NCI-H510A (cell line): Measurements from ENCODE around the gene TNFRSF4.

Source experiments
- DNase-seq: peaks from one replicate; lab custom pipeline; 2025; lab: John Stamatoyannopoulos, UW

The TNFRSF4 gene

DNA sequence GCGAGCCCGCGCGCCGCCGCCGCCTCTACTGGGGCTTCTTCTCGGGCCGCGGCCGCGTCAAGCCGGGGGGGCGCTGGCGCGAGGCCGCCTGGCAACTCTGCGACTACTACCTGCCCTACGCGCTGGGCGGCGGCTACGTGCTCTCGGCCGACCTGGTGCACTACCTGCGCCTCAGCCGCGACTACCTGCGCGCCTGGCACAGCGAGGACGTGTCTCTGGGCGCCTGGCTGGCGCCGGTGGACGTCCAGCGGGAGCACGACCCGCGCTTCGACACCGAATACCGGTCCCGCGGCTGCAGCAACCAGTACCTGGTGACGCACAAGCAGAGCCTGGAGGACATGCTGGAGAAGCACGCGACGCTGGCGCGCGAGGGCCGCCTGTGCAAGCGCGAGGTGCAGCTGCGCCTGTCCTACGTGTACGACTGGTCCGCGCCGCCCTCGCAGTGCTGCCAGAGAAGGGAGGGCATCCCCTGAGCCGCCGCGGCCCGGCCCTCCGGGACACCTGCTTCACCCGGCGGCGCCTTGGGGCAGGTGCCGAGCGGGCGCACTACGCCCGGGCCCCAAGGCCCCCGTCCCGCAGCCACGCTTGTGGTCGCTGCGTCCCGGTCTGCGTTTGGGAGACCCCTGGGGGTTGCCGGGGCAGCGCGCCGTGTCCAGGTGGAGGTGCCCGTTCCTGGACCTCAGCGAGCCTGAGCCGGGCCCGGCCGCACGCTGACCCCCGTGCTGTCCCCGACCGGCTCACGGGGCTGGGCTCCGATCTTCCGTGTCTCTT, 19.0 kb upstream of the TNFRSF4 start:
- DNase-seq = no peak

DNA sequence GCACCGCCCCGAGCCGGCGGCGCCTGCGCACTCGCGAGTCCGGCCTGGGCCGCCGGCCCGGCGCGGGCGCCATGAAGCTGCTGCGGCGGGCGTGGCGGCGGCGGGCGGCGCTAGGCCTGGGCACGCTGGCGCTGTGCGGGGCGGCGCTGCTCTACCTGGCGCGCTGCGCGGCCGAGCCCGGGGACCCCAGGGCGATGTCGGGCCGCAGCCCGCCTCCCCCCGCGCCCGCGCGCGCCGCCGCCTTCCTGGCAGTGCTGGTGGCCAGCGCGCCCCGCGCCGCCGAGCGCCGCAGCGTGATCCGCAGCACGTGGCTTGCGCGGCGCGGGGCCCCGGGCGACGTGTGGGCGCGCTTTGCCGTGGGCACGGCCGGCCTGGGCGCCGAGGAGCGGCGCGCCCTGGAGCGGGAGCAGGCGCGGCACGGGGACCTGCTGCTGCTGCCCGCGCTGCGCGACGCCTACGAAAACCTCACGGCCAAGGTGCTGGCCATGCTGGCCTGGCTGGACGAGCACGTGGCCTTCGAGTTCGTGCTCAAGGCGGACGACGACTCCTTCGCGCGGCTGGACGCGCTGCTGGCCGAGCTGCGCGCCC, 18.3 kb upstream of the TNFRSF4 start, which contains the start of gene B3GALT6:
B3GALT6 (plus strand) TSS at position 30 of the 588 bp plus-strand sequence; CDS start at position 72, 42 bp downstream.
- no peak for DNase-seq

DNA sequence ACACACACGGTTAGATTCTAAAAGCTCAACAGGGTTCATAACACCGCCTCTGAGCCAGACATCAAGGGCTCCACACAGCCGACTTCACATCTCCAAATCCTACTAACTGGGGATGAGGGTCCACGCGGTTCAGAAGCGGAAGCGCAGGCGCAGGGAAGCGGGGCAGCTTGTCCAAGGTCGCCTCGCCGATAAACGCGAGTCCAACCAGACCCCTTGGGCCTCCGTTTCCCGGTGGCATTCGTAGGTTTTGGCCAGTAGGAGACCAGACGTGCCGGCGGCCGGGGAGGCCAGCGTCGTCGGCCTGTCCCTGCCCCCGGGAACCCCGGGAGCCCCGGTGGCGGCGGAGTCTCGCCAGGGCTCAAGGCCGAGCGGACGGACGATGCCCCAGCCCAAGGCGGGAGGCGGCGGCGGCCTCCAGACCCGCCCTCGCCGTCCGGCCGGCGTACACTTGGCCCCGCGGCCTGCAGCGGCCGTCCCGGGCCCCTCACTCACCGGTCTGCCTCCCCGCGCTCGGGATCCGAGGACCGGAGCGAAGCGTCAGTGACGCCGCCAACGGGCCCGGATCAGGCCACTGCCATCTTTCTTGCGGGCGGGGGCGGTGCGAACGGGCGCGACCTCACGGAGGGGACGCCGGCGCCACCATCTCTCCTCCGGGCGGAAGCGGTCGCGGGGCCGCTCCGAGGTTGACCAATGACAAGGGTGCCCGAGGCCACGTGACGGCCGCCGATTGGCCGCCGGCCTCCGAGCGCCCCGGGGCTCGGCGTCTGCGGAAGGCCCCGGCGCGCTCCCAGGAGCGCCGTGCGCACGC, 17.7 kb upstream of the TNFRSF4 start, which contains the start of gene SDF4:
SDF4 (minus strand) TSS at position 602 of the 808 bp plus-strand sequence. CDS start 3,229 bp downstream, outside the sequence.
- peak; percentile 100 for DNase-seq

DNA sequence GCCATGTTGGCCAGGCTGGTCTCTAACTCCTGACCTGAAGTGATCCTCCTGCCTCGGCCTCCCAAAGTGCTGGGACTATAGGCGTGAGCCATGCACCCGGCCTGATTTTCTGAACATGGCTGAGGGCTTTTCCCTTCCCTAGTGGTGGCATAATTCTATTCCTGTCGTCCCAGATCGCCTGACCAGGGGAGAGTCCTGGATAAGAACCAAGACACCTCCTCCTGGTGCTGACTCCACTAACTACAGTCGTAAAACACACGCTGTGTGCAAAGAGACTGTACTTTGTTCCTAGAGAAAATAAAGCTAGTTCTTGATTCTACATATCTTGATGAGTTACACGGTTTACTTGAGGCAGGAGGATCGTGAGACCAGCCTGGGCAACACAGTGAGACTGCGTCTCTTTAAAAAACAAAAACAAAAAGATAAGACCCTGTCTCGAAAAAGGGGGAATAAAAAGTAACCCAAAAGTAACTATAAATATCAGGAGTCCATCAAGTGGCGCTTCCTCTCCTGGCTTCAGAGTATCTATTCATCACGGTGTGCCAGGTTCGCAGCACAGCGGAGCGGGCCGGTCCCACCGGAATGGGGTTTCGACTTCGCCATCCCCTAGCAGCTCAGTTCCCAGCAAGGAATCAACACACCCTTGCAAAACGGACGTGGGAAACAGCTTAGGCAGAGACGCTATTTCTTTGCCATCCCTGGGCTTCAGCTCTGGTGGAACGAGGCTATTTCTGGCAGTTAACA, 16.9 kb upstream of the TNFRSF4 start:
- peak; percentile 71 for DNase-seq

DNA sequence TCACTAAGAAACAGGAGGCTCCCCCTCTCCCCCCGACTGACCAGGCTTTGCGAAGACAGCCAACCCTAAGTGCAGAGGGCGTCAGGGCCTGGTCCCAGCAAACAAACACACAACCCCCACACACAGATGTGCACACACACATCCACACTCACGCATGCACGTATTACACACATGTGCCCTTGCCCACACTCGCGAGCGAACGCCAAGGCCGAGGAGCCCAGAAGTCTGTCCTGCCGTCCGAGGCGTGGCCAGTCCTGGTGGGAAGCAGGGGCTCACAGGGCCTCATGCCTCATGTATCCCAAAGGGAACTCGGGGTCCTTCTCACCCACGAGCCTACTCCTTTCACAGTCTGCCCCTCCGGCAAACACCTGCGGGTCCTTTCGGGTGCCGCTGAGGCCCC, 15.8 kb upstream of the TNFRSF4 start:
- no peak for DNase-seq

DNA sequence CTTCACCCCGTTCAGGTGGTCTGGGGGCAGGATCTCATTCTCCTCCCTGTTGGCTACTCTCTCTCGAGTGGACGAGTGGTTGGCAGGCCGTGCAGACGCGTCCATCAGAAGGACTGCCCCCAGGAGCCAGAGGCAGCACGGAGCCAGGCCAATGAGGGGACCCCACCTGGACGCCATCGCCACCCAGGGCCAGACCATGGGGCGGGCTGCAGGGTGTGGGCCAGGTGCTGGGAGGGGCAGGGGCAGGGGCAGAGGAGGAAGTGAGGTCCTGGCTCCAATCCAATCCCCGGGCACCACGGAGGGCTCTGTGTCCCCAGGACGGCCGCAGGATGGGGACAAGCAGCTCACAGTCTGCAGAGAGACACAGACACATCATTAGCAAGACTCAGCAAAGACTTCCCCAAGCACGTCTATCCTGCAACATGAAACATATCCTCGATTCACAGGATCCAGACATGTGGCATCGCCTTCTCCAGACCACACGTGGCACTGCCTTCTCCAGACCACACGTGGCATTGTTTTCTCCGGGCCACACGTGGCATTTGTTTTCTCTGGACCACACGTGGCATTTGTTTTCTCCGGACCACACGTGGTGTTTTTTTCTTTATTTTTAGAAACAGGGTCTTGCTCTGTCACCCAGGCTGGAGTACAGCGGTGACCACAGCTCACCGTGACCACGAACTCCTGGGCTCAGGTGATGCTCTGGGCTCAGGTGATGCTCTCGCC, 14.8 kb upstream of the TNFRSF4 start:
- DNase-seq = no peak

DNA sequence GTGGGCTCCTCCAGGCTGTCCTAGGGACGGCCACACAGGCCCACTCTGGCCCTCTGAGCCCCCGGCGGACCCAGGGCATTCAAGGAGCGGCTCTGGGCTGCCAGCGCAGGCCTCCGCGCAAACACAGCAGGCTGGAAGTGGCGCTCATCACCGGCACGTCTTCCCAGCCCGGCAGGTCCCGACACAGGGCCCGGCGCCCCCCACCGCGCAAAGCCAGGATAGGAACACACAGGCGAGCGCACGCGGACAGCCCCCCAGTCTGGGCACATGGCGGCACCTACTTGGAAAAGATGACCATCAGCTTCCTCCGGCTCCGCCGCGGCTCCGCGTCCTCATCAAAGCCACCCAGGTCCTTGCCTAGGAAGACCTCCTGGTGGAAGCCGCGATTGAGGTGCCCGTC, 14.2 kb upstream of the TNFRSF4 start:
- DNase-seq = no peak

DNA sequence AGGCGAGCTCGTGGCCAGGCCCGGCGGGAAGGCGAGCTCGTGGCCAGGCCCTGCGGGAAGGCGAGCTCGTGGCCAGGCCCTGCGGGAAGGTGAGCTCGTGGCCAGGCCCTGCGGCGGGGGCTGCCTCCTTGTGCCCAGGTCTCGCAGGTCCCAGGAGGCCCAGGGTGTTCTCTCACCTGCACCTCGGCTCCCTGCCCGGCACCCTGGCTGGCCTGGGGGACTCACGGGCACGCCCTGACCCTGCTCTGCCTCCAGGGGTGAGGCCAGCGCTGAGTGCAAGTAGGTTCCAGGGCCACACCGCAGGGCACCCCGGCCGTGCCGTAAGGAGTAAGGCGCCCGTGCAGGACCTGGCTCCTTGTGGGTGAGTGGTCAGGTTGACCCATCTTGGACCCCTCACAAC, 13.4 kb upstream of the TNFRSF4 start:
- no peak for DNase-seq

DNA sequence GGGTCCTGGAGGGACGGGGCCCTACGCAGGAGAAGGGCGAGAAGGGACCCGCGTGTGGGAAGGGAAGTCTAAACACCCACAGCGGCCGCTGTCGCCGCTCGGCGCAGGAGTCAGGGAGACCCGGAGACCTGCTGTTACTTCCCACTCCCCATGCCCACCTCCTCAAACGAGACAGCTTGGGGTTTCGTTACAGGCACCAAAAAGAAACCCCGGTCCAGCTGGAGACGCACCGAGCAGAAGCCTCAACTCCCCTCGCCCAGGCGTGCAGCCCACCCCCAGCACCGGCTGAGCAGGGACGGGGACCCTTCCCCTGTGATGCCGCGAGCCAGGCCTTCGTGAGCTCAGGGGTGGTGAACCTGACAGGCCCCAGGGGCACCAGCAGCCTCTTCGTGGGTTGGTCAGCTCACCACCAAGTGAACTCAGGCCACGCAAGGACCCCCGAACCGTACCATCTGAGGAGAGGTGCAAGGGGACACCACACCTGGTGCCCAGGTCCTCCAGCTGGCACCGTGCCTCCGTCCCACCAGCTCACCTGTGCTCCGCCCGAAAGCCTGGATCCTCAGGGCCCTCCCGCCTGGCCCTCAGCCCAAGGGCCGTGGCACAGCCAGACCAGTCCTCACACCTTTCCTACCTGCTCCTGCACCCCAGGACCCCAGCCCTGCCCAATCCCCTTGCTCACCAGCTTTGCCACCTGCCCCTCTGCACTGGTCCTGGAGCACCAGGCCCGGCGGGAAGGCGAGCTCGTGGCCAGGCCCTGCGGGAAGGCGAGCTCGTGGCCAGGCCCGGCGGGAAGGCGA, 12.8 kb upstream of the TNFRSF4 start:
- no peak for DNase-seq

DNA sequence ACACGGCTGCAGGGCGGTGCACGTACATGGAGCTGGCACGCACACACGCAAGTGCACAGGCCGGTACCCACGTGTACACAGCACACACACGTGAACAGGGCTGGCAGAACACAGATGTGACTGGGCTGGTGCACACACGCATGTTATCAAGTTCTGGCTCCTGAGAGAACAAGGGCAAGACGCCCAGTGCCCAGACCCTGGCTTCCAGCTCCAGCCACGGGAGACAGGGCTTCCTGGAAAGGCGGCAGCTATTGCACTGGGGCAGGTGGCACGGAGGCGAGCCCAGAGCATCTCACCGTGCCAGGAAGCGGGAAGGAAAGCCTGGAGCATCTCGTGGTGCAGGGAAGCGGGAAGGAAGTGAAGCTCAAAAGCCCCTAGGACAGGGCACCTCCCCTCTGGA, 12.0 kb upstream of the TNFRSF4 start:
- DNase-seq = no peak

DNA sequence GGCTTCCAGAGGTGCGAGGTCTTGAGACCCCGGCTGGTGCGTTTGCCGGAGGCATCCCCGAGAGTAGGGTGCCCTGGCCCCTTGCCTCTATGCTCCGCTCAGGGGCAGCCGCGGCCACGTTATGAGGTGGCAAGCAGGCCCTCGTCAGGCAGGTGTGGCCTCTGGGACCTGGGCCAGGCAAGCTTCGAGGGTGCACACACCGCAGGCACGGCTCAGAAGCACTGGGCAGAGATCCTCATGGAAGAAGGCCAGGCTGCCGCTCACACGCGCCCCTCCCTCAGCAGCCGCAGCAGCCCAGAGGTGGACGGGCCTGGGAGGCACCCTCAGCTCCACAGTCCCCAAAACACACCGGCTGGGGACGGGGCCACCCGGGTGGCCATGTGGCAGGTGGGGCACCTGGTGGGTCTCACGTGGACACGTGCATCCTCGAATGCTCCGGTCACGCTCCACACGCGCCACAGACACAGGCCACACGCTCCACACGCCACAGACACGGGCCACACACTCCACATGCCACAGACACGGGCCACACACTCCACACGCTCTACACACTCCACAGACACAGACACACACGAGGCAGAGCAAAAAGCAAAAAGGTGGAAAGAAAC, 11.4 kb upstream of the TNFRSF4 start:
- DNase-seq = no peak

DNA sequence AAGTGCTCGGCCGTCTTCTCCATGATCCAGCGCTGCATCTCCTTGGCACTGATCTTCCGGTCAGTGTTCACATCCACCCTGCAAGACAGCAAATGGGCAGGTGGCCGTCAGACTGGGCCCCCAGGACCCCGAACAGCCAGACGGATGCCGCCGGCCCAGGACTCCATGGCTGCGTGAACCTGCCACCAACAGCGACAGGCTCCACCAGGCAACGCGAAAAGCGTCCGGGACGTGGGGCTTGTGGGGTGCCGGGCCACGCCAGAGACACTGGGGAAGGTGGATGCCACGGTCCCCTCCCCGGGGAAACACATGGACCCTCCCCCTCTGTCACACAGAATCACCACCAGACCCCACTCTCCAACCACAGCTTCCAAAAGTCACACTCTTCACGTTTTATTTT, 9.9 kb upstream of the TNFRSF4 start:
- no peak for DNase-seq

DNA sequence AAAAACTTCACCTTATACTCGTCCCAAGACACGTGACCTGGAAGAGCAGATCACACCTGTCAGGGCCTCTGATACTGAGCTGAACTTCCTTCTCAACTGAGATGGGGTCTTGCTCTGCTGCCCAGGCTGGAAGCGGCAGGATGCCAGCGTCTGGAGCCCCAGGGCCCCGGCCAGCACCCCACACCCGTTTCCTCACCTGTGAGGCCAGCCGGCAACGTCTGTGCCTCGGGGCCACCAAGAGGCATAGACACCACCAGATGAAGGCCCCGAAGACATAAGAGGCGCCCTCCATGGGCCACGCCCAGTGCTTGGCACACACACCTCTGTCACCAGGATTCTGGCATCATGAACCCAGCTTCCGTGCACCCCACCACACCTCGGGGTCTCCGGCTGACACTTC, 9.4 kb upstream of the TNFRSF4 start:
- DNase-seq = no peak

DNA sequence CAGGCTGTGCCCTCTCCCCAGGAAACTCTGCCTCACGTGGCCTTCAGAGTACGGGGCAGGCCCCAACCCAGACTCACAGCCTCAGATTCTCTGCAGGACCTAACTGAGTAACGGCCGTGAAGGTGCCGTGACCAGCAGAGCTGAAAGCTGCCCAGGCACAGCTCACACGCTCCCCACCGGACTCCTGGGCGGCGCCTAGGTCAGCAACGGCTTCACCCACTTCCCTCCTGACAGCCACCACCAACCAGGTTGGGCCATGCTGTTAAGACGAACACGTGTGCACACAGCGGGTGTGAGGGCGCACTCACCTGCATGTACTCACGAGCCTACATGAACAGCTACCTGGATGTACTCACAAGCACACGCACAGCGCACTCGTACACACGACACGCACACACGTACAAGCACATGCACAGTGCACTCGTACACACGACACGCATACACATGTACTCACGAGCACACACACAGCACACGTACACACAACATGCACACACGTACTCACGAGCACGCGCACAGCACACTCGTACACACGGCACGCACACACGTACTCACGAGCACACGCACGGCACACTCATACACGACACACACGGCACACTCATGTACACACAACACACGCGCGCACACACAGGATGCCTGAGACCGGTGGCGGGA, 8.7 kb upstream of the TNFRSF4 start:
- no peak for DNase-seq

DNA sequence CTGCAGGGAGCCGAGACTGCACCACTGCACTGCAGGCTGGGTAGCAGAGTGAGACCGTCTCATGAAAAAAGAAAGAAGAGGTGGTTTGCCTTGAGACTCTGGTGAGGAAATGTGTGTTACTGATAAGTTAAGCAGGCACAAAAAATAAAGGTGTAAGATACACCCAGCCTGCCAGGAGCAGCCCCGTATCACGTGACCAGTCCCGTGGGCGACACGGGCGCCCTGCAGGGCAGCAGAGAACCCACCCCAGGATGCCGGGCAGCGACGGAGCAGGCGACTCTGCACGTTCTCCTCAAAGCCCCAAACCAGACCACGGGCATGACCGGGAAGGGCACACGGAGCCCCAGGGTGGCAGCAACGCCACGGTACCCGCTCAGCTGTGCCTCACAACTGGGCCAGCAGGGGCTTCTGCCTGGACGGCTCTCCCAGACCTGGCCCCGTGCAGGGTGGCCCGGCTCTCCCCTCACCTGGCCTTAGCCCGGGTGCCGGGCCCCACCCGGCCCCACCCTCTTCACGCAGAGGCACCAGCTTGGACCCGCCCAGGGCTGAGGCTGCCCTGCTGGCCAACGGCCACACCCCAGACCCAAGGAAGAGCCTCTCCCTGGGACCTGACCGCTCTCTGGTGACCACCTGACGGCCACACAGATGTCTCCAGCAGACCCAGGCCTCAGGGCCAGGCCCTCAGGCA, 8.1 kb upstream of the TNFRSF4 start:
- no peak for DNase-seq

DNA sequence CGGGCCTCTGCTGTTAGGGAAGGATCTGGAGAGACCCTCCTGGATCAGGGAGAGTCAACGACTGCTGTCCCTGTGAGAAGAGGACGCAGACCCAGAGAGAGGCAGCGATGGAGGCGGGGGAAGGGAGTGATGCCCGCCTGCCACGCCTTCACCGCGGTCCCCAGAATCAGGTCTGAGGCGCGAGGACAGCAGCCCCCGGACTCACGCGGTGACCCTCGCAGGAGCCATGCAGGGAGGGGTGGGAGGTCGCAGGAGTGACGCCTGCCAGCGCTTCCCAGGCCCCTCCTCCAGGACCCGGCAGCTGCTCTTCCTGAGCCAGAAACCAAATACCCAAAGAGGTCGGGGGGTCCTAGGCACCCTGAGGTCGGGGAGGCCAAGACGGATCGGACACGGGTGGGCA, 6.2 kb upstream of the TNFRSF4 start:
- DNase-seq = no peak

DNA sequence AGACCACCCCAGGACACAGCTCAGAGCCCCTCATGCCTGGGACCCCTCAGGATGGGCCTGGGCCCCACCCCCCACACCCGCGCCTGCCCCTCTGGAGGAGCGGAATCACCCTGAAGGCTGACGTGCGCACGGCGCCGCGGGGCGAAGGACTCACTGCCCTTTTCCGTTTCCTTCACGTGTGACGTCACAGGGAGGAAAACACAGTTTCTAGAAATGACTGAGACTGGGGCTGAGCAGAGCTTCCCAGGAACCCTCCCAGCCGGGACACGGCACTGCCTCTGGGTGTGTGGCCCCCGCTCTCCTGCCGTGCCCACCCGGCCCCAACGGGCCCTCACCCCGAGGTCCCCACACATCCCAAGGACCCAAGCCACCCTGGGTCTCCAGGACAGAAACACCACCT, 5.4 kb upstream of the TNFRSF4 start:
- DNase-seq = no peak

DNA sequence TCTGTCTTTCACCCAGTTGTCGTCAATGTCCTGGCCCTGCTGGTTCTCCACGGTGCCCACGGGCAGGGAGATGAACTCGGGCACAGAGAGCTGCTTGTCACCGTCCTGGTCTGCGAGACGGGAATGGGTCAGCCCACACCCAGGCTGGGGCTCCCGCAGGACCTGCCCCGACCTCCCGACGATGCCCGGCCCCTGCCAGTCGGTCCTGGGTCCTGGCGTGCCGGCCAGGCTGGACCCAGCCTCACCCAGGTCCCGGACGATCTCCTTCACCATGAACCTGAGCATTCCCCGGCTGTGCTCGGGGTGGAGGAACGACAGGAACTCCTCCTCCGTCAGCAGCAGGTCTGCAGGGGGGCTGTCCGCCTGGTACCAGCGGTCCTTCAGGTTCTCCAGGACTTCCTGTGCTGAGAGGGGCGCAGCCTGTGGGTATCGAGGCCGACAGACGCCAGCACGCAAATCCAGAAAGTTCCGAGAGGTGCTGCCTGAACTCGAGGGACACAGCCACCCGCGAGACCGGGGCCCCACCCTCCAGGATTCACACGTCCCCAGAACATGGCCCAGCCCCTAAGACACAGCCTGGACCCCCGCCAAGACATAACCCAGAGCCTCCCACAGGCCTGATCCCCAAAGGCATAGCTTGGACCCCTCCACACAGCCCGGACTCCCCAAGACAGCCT, 4.7 kb upstream of the TNFRSF4 start:
- no peak for DNase-seq
